Ramos (cell line): ENCODE measurements around the gene BRD7.
"Not testable (repeated sequence)": the region's sequence is repeated elsewhere in the genome, so short reads cannot be mapped to it uniquely, and the experiment has no call there.

Experiments
- in situ Hi-C: fragments of 300-500 bp; cut with MboI; formaldehyde crosslinking; loops from one replicate; pipeline ENCODE4 v1.14.3; 2022; ENCODE audit warnings: low sequenced_read_pairs; ENCODE audit not compliant: unreplicated experiment

The BRD7 gene

DNA sequence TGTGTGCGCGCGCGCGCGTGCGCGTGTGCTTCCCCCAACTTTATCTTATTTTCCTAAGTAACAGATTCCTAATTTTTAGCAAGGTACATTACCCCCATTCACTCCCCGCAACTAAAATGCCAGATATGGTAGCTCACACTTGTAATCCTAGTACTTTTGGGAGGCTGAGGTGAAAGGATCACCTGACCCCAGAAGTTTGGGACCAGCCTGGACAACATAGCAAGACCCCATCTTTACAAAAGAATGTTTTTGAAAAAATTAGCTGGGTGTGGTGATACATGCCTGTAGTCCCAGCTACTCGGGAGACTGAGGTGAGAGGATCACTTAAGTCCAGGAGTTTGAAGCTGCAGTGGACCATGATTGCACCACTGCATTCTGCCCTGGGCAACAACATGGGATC, 5.1 kb downstream of the BRD7 start:
- in situ Hi-C loops, result no loop called here

DNA sequence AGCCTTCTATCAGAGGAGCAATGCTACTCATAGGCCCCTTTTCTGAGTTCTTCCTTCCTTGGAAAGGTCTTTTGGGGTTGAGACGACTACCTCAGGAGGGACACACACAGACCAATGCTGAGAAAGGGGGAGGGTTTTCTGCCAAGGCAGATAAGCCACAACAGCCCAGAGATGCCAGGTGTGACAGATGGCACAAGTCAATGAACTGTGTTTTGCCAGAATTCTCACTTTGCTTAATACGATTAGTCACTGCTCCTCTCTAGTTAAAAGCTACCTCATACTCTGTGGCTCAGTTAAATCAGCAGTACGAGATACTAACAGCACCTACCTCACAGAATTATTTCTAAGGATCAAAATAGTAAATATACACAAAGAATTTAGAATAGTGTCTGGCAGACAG, 8.0 kb downstream of the BRD7 start:
- in situ Hi-C loops, result no loop called here

DNA sequence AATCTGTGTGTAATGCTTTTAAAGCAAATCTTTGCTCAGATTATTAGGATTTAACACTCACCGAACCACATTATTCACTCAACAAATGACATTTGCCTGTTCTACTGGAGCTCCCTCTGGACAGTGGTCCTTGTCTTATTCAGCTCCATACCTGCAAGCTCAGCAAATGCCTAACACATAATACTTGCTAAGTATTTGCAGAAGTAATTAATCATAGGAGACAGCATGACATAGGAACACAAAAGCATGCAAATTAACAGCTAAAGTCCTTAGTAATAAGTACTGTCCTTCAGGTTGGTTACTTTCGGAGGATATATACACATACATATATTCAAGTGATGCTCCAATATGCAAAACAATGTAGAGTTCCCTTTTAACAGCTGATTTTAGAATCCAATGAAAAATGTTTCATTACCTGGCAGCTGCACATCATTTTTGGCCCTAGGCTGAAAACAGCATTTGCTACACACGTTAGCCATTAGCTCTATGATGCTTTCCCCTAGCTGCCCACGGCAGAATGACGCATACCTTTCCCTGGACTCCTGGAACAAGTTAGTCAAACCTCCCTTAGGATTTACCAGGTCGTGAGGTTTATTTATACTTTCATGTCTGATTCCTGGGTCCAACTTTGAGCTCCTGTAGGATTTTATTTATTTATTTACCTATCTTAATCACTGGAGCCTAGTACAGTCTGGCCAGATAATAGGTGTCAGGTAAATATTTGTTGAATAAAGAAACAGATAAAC, 8.6 kb downstream of the BRD7 start:
- in situ Hi-C loops, result no loop called here

DNA sequence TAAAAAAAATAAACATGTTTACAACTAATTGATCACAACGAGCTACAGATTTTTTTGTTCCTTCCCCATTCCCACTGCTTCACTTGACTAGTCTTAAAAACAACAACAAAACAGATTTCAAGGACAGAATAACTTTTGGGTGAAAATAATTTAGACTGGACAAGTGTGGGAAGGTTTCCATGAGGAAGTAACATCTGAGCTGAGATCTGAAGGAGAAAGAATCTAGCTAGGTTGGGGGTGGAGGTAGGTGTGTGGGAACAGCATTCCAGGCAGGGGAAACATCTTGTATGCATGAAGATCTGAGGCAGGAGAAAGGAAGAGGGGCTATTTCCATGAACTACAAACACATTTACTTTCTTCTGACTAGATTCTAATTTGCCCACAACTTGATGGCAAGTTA, 9.2 kb downstream of the BRD7 start:
- in situ Hi-C loops, result loop anchor here (10.0 kb wide), 1 partner anchor 145 kb away; no protein-coding TSS in a partner anchor

DNA sequence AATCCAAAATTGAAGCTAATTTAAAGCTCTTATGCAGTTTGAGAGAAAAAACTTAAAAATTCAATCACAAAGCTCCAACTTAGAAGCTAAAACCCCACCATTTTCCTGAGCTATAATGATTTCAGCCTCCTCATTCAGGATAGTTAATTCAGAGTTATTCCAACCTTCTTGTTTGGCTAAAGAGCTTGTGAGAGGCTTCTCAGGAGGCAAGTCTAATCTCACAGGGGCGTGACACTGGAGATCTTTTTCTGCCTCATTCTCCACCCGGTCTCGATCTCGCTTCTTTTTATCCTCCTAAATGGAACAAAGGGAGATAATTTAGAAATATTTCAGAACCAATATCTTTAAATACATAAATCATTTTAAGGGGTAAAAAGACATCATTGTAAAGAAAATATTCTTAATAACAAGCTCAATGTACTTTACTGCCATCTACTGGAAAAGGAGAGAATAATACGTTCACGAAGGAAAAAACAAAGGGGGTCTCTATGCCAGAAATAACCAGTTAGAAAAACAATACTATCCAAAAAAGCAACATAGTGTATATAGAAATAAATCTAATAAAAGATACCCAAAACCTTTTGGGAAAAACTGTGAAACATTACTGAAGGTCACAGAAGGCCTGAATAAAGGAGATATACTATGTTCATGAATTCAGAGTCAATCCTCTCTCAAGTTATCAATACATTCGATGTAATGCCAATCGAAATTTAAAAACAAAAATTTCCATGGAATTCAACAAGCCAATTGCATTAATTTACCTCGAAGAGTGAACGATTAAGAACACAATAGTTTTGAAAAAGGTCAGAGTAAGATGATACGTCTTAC, 13.9 kb downstream of the BRD7 start:
- in situ Hi-C loops, result loop anchor here (10.0 kb wide), 1 partner anchor 140 kb away; no protein-coding TSS in a partner anchor

DNA sequence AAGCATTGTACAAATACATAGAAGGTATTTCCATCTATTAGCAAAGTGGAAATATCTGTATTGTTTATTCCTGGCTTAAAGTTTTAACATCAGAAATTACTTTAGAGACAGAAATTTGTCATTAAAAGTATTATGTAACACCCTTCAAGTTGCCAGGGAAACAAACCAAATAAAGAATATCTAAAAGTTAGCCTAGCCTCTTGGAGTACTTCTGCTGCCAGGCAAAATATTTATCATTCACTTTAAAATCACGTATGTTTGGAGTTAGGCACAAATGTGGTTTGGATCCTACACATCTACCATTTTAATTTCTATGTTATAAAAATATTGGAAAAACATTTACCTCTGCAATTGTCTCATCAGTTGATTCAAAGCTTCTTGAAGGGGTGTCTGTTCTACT, 14.7 kb downstream of the BRD7 start:
- in situ Hi-C loops, result loop anchor here (10.0 kb wide), 1 partner anchor 139 kb away; no protein-coding TSS in a partner anchor

DNA sequence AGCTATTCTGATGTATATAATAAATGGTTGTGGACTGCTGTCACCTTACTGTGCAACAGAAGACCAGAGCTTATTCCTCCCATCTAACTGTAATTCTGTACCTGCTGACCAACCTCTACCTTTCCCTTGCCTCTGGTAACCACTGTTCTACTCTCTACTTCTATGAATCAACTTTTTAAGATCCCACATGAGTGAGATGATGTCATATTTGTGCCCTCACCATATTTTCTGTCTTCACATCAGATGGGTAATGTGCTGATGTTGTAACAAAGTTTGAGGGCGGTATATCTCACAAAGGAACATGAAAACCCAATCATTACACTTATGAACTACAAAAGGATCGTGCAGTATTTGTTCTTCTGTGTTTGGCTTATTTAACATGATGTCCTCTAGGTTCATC, 16.8 kb downstream of the BRD7 start:
- in situ Hi-C loops, result loop anchor here (10.0 kb wide), 1 partner anchor 137 kb away; no protein-coding TSS in a partner anchor

DNA sequence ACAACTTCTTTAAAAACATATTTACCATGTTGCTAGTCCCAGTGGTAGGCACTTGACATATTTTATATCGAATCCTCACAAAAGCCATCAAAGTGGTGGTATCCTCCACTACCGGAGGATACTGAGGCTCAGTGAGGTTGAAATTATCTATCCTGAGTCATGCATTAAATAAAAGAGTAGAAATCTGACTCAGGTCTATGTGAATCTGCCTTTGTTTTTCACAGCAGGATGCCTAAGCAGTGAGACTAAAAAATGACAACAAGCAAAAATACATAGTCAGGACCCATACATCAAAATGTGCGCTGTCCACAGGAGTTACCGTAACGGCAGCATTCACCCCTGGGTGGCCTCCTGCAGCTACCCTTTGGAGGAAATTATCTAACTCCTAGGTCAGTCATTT, 17.7 kb downstream of the BRD7 start:
- in situ Hi-C loops, result loop anchor here (10.0 kb wide), 1 partner anchor 136 kb away; no protein-coding TSS in a partner anchor

DNA sequence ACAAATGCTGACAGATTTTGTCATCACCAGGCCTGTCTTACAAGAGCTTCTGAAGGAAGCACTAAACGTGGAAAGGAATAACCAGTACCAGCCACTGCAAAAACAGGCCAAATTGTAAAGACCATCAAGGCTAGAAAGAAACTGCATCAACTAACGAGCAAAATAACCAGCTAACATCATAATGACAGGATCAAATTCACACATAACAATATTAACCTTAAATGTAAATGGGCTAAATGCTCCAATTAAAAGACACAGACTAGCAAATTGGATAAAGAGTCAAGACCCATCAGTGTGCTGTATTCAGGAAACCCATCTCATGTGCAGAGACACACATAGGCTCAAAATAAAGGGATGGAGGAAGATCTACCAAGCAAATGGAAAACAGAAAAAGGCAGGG, 23.6 kb downstream of the BRD7 start:
- in situ Hi-C loops, result not testable (repeated sequence)

DNA sequence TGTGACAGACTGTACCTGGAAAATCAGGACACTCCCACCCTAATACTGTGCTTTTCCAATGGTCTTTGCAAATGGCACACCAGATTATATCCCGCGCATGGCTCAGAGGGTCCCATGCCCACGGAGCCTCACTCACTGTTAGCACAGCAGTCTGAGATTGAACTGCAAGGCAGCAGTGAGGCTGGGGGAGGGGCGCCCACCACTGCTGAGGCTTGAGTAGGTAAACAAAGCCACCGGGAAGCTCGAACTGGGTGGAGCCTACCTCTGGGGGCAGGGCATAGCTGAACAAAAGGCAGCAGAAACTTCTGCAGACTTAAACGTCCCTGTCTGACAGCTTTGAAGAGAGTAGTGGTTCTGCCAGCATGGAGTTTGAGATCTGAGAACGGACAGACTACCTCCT, 25.2 kb downstream of the BRD7 start:
- in situ Hi-C loops, result not testable (repeated sequence)

DNA sequence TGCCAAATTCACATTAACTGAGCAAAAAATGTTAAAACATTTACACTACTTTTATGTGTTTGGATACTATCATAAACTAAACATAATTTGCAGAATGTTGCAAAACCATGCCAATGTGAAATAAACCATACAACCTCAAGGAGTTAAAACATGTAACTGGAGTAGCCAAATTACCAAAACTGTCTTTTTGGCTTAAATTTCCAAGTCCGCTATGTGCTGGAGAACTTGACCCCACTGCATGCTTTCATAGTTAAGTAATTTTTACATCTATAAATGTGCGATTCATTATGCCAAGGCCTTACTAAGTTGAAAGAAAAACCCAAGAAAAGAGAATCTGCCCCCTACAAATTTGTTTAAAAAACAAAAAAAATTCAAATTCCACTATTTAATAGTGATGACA, 28.2 kb downstream of the BRD7 start:
- in situ Hi-C loops, result no loop called here

DNA sequence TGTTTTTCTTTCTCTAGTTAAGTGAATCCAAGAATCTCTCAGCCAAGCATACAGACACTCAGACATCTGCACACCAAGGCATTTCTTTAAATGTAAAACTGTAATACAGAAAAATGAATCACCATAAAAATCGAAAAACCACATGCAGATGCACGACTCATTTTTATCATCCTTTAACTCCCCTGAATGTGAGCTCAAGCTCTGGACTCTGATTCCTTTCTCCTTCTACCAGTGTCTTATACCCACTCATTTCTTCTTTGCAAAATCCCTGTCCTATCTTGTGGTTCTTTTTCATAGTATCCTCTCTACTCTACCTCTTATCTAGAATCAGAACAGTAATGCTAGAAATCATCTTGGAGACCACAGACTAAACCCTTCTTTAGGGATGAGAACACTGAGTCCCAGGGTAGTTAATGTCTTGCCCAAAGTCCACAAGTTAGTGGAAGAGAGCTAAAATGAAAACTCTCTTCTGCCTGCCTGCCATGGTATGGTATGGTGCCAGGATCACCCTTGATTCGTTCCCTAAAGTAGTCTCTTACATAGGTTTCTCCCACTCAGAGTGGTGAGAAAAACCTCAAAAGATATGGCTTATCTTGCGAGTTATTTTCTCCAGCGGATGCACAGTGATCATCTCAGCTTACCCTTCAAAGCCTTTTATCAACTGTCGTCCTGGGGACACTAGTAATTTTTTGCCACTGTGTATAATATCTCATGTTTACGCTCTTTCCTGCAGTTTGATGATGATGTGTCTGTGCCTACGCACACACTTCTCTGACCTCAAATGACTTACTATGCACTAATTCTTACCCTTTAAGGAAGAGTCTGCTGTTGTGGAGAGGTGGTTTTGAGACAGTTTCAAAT, 30.2 kb downstream of the BRD7 start:
- in situ Hi-C loops, result no loop called here

DNA sequence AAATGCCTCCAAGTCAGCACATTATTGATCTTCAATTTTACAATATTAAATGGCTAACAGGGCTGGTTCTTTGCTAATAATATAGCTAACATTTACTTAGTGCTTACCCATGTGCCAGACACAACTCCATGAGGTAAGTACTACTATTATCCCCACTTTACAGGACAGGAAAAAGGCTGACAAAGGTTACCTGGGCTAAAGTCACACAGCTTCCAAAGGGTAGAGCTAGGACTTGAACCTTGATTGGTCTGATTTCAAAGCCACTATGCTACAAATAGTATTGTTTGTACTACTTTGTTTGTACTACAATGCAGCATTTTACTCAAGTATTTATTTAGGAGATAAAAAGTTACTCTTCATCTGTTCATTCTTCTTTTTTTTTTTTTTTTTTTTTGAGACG, 31.9 kb downstream of the BRD7 start:
- in situ Hi-C loops, result no loop called here

DNA sequence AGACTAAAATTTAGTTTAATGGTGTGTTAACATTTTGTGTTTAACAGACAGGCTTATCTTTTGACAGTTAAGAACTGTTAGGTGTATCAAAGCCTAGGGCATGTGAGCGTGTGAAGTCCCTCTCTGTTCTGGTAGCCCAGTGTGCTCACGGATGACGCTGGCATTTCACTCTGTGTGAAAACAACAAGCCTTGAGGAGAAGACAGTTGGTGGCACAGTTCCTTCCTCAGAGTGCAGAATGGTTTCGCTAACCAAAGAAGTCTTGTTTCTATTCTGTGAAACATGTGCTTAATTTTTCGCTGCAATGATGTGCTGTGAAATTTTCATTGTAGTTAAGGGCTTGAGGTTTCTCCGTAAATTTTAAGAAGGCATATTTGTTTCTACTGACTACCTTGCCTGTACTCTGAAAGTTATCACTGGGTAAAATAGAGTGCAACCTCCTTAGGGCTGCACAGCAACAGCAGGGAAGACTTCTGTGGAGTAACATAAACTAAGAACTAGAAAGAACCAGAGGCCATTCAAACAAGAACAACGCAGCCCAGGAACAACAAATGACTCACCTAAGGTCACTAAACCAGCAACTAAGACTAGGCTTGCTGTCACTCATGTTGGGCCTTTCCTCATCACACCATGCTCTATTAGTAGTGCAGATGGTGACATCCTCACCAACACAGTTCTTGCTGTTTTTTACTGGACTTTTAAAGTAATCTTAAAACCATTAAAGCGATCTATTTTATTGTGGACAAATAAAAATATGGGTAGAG, 33.4 kb downstream of the BRD7 start:
- in situ Hi-C loops, result no loop called here

DNA sequence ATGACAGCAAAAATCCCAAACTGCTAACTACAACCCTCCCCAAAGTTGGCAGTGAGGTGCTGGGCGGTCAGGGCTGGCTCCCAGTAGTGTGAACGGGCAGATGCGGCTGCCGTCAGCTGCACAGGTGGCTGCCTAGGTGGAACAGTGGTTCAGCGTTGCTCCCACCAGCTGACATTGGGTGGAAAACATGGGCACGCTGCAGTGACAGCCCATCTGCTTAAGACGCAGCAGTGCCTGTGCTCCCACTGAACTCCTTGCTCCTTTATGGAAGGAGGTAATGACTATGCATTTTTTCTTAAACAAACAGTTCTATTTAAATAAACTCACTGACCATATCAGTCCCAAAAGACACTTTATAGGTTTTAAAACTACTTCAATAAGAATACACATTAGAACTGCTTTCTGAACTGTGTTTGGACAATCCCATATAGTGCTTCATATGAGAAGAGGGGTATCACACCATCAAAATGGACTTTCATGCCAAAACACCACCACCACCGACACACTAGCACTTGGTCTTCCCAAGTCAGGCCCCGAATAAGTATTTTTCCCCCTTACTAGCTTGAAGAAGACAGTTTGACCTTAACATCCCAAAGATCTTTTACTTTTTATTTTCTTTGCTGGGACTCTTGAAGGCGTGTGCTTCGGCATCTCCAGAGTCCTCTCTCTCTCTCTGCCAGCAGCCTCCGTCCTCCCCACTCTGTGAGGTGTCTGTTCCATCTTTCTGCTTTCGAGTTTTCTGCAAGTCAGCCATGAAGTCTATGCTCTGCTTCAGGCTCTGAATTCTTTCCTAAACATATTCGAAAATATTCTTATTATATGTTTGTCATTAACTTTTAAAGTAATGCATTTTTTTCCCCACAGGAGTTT, 34.4 kb downstream of the BRD7 start:
- in situ Hi-C loops, result no loop called here

DNA sequence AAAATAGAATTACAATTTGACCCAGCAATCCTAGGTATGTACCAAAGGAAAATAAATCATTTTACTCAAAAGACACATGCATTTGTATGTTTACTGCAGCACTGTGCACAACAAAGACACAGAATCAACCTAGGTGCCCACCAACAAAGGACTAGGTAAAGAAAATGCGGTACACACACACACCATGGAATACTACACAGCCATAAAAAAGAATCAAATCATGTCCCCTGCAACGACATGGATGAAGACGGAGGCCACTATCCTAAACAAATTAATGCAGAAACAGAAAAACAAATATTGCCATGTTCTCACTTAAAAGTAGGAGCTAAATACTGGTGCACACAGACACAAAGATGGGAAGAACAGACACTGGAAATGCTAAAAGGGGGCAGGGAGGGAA, 36.2 kb downstream of the BRD7 start:
- in situ Hi-C loops, result no loop called here

DNA sequence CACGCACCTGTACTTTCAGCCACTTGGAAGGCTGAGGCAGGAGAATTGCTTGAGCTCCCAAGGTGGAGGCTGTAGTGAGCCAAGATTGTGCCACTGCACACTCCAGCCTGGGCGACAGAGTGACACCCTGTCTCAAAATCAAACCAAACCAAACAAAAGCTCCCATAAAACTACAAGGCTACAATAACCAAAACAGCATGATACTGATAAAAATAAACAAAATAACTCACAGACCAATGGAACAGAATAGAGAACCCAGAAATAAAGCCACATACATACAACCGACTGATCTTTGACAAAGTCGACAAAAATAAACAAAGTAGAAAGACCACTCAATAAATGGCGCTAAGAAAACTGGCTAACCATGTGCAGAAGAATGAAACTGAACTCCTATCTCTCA, 37.2 kb downstream of the BRD7 start:
- in situ Hi-C loops, result no loop called here

DNA sequence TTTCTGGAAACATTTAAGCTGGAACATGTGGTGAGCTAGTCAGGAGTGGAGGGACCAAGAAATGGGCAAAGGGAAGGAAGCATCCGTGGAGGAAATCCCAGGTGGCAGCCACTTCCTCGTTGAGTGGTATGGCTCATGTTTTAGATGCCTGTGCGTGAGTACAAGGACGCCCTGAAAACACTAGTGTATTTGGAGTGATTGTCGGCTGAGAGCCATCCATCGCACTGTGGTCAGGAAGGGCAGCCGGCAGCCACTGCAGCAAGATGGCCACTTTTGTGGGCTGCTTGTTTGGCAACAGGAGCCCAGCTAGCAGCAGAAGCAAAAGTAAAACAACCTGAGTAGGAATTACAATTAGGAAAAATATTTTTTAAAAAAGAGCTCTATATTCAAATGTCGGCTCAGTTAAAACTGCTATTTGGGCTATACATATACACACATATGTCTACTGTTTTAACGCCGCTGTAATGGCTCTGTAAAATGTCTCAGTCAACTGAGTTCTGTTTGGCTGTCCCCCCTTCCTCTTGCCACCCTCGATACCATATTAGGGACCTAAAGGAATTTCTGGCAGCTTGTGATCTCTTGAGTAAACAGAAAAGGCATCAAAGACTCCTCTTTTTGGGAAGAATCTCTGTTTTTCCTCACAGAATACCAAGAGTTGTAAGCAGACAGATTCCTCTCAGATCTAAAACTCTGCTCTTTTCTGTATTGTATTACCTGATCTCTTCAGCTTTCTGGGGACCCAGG, 39.2 kb downstream of the BRD7 start:
- in situ Hi-C loops, result no loop called here
